Thyroid gland (tissue), 4 donors: ENCODE measurements around the gene IKBKG. TPM values are rescaled to one million over a fixed set of nuclear protein-coding genes. Genes with fewer than 3 reads are reported as not detected.

ENCODE experiments used
- DNase-seq, 2 donors: peaks; one replicate each; pipeline ENCODE4 v3.0.0-alpha.2; 2019
- H3K27ac ChIP-seq, 3 donors: fragments of 200-600 bp; sonication (generic); 1 replicate in 2 of 3; 2 replicates in 1 of 3; pipeline ENCODE4 v1.5.1; 2016 to 2019; ENCODE audit warnings: mild to moderate bottlenecking in 1 of 3, moderate library complexity in 1 of 3
- H3K27me3 ChIP-seq: fragments of 200-600 bp; sonication (generic); one replicate; pipeline ENCODE4 v1.5.1; 2019
- H3K36me3 ChIP-seq, 2 donors: fragments of 200-600 bp; sonication (generic); one replicate each; pipeline ENCODE4 v1.5.1; 2016 to 2019
- H3K4me1 ChIP-seq, 2 donors: fragments of 200-600 bp; sonication (generic); one replicate each; pipeline ENCODE4 v1.5.1; 2017 to 2019
- H3K4me3 ChIP-seq, 3 donors: fragments of 200-600 bp; sonication (generic); replicated peaks in 1 of 3; 1 replicate in 2 of 3; 2 replicates in 1 of 3; pipeline ENCODE4 v1.5.1; 2016; ENCODE audit warnings: mild to moderate bottlenecking in 1 of 3
- H3K9me3 ChIP-seq: fragments of 200-600 bp; sonication (generic); one replicate; pipeline ENCODE4 v1.5.1; 2017
- POLR2A ChIP-seq, 2 donors: fragments of 450-650 bp; IDR thresholded peaks; one replicate each; pipeline ENCODE4 v1.6.1; 2017; ENCODE audit warnings: antibody characterized with exemption in 2 of 2, mild to moderate bottlenecking in 2 of 2, moderate library complexity in 1 of 2
- WGBS, 2 donors: methylation state at CpG; one replicate each; pipeline ENCODE4 v1.1.5; 2017; 5-methylcytosine and 5-hydroxymethylcytosine counted together
- intact Hi-C: fragments of 100-400 bp; cut with DNase I; formaldehyde crosslinking; loops from one replicate; pipeline ENCODE4 v1.15.1; 2023
- total RNA-seq, 4 donors: library from RNA; depleted of rRNA; stranded (reverse); fragments of >200 nt; gene quantifications; one replicate each; pipeline ENCODE4 v1.2.3, GENCODE V29; 2016
- TF ChIP-seq, protein P1 (sequence below), 6 experiments: fragments of 200-600 bp in 3 of 6; fragments of 450-650 bp in 3 of 6; sonication (generic) in 3 of 6; IDR thresholded peaks; one replicate each; pipeline ENCODE4 v1.5.1; 2016 to 2019; ENCODE audit warnings: antibody characterized with exemption in 6 of 6, mild to moderate bottlenecking in 2 of 6, inconsistent platforms in 1 of 6, moderate library complexity in 1 of 6

Gene IKBKG
- total RNA-seq, 4 donors from 2014 or later, result 14.4 to 24.3 (median 16.8) TPM

DNA sequence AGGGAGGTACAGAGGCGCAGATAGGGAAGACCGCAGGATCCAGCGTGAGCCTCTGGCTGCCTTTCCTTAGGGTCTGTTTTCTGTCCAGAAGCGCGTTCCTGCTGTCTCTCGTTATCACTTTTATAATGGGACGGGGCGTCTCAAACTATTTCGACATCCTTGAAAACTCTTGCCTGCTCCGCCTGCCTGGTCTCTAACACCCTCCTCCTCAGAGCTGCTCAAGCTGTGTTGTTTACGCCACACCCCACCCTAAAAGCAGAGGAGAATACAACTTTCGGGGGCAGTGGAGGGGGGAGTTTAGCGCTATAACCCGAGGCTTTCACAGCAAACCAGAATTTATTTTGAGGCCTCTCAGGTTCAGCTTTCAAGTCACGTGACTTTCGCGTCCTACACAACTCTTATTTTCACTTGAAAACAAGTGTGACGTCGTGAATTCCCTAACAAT is 30.7 kb upstream of the IKBKG start:
- peak overlapping the region; percentile 23 to 87 (median 76) for H3K27ac ChIP-seq
- no peaks in the 10 kb centered on the region for H3K27me3 ChIP-seq
- no peak for TF ChIP-seq POLR2A (IDR thresholded peaks at IDR 0.05)
- TF ChIP-seq, protein P1, sequence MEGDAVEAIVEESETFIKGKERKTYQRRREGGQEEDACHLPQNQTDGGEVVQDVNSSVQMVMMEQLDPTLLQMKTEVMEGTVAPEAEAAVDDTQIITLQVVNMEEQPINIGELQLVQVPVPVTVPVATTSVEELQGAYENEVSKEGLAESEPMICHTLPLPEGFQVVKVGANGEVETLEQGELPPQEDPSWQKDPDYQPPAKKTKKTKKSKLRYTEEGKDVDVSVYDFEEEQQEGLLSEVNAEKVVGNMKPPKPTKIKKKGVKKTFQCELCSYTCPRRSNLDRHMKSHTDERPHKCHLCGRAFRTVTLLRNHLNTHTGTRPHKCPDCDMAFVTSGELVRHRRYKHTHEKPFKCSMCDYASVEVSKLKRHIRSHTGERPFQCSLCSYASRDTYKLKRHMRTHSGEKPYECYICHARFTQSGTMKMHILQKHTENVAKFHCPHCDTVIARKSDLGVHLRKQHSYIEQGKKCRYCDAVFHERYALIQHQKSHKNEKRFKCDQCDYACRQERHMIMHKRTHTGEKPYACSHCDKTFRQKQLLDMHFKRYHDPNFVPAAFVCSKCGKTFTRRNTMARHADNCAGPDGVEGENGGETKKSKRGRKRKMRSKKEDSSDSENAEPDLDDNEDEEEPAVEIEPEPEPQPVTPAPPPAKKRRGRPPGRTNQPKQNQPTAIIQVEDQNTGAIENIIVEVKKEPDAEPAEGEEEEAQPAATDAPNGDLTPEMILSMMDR (IDR thresholded peaks at IDR 0.05), result no peak
- H3K36me3 ChIP-seq, result no peaks in the 10 kb centered on the region
- H3K9me3 ChIP-seq, result no peaks in the 10 kb centered on the region
- H3K4me1 ChIP-seq, result peaks cover 5 to 10% of the 10 kb centered on the region in 2 donors
- WGBS, 2 donors, result 7 to 15% methylated on average over 7 to 13 of the region's 19 CpGs
- peak overlapping the region in 1 of 3 donors; percentile 57 for H3K4me3 ChIP-seq
- DNase-seq, result peak in 1 of 2 donors; percentile 20
- intact Hi-C loops, result no loop called here

DNA sequence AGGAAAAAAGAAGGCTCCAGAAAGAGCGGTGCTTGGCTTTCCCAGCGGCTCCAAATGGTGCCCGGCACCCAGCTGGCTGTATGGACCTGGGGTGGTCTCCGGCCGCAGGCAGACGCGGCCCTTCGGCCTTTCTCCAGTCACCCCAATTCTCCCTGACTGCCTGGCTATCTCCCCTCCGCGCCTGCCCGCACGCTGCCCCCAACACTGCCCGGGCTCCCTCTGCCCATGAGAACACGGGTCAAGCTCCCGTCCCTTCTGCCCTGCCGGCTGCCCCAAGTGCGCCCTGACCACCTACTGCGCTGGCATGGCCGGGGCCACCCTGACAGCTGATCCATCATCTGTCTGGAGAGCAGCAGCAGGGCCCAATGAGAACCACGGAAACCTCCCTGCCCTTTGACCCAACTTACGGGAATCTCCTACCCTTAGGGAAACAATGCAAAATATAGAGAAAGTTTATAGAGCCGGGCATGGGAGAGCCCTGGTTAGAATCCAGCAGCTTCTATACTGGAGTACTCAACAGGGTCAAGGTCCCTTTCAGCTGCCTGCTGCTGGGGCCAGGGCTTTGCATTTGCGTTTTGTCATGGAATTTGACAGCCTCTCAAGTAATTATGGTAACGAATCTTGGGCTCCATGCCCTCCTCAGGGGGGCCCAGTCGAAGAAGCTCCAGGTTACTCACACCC is 30.2 kb upstream of the IKBKG start:
- H3K4me1 ChIP-seq, result peaks cover 5 to 10% of the 10 kb centered on the region in 2 donors
- no peak for TF ChIP-seq POLR2A (IDR thresholded peaks at IDR 0.05)
- TF ChIP-seq, protein P1 (IDR thresholded peaks at IDR 0.05), result no peak
- H3K27ac ChIP-seq, result peak overlapping the region; percentile 23 to 87 (median 76)
- 53 to 60% methylated on average over 12 of the region's 25 CpGs for WGBS, 2 donors
- H3K27me3 ChIP-seq, result no peaks in the 10 kb centered on the region
- peak overlapping the region in 1 of 3 donors; percentile 57 for H3K4me3 ChIP-seq
- intact Hi-C loops, result no loop called here
- H3K9me3 ChIP-seq, result no peaks in the 10 kb centered on the region
- DNase-seq, result no peak
- H3K36me3 ChIP-seq, result no peaks in the 10 kb centered on the region

DNA sequence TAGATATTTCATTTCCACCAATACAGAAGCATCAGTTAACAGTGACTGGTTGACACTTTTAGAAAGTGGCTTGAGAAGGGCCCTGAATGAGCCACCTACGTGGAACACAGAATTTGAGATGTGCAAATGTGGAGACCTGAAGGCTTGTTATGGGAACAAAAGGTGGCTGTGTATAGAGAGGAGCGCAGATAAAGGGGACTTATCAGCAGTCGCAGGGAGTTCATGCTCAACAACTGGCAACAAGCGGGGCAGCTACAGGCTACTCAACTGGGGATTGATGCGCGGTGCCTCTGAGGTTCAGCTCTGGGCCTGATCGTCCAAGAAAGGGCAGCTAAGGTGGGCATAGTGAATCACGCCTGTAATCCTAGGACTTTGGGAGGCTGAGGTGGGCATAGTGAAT is 28.0 kb upstream of the IKBKG start:
- H3K36me3 ChIP-seq, result no peaks in the 10 kb centered on the region
- TF ChIP-seq POLR2A (IDR thresholded peaks at IDR 0.05), result no peak
- TF ChIP-seq, protein P1 (IDR thresholded peaks at IDR 0.05), result no peak
- H3K4me1 ChIP-seq, result peaks cover 5 to 10% of the 10 kb centered on the region in 2 donors
- H3K27me3 ChIP-seq, result no peaks in the 10 kb centered on the region
- intact Hi-C loops, result no loop called here
- DNase-seq, result no peak
- 85 to 89% methylated on average over 5 to 7 of the region's 8 CpGs for WGBS, 2 donors
- no peaks in the 10 kb centered on the region for H3K9me3 ChIP-seq
- H3K27ac ChIP-seq, result no peak overlapping the region
- H3K4me3 ChIP-seq, result no peak overlapping the region

DNA sequence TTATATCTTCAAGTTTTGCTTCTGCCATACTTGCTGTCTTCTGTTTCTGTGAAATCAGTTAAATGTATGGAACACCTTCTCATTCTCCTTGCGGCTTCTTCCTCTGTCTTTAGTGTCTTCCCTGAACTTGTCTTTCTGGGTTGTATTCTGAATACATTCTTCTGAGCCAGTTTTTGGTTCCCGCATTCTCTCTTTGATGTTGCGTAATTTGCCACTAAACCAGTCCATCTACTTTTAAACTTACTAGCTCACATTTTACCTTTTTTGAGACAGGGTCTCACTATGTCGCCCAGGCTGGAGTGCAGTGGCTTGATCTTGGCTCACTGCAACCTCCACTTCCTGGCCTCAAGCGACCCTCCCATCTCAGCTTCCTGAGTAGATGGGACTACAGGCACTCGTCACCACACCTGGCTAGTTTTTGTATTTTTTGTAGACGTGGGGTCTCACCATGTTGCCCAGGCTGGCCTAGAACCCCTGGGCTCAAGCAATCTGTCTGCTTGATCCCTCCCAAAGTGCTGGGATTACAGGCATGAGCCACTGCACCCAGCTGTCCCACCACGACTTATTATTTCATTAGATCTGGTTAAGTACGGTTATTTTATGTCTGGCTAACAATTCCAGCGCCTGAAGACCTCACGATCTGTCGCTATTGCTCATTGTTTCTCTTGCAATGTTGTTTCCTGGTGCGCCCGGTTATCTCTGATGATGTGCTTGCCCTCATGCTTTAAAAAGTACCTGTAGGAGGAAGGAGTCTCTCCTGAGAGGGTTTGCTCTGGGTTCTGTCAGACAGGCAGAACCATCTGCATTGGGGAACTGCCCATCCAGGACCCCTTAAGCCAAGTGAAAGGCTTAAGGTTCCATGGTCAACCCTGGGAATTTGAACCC is 21.6 kb upstream of the IKBKG start:
- TF ChIP-seq POLR2A (IDR thresholded peaks at IDR 0.05), result no peak
- TF ChIP-seq, protein P1 (IDR thresholded peaks at IDR 0.05), result no peak
- Histone ChIP-seq H3K27me3 (no peaks in the 10 kb centered on the region), H3K4me3 (no peak overlapping the region), H3K4me1 (peaks cover 0 to 11% of the 10 kb centered on the region in 2 donors), H3K9me3 (no peaks in the 10 kb centered on the region), H3K27ac (peak overlapping the region; percentile 54 to 88 (median 63)), H3K36me3 (no peaks in the 10 kb centered on the region)
- no peak for DNase-seq
- intact Hi-C loops, result no loop called here
- 69 to 71% methylated on average over 14 of the region's 14 CpGs for WGBS, 2 donors
